H9 (cell line): ENCODE data around the gene CACNA1D. TPM values are rescaled to one million over a fixed set of nuclear protein-coding genes. Genes with fewer than 3 reads are reported as not detected.

Experiments
- DNase-seq: peaks from one replicate; pipeline ENCODE4 v3.0.0-alpha.2; 2017
- H2AFZ ChIP-seq: one replicate; pipeline ENCODE4 v1.6.1; 2013; ENCODE audit warnings: mild to moderate bottlenecking, low read length, control low read depth, moderate library complexity
- H2AK5ac ChIP-seq: 2 replicates; pipeline ENCODE4 v1.6.1; 2013; ENCODE audit warnings: low read length, control low read depth, mixed read lengths; ENCODE audit not compliant: insufficient read length
- H2BK120ac ChIP-seq: one replicate; pipeline ENCODE4 v1.6.1; 2013; ENCODE audit warnings: low read depth, mild to moderate bottlenecking, low read length, control low read depth, inconsistent platforms; ENCODE audit not compliant: poor library complexity, severe bottlenecking
- H2BK12ac ChIP-seq: 2 replicates; pipeline ENCODE4 v1.6.1; 2013; ENCODE audit warnings: low read length, control low read depth, mixed read lengths, low read depth; ENCODE audit not compliant: insufficient read length
- H2BK15ac ChIP-seq: 2 replicates; pipeline ENCODE4 v1.6.1; 2013; ENCODE audit warnings: low read depth, low read length, control low read depth
- H2BK20ac ChIP-seq: one replicate; pipeline ENCODE4 v1.6.1; 2013; ENCODE audit warnings: low read depth, mild to moderate bottlenecking, low read length, control low read depth, inconsistent platforms; ENCODE audit not compliant: poor library complexity, severe bottlenecking
- H2BK5ac ChIP-seq: 2 replicates; pipeline ENCODE4 v1.6.1; 2013; ENCODE audit warnings: low read length, control low read depth, mixed read lengths; ENCODE audit not compliant: insufficient read length
- H3K14ac ChIP-seq: 2 replicates; pipeline ENCODE4 v1.6.1; 2013; ENCODE audit warnings: low read length, control low read depth; ENCODE audit not compliant: insufficient read depth
- H3K18ac ChIP-seq: 2 replicates; pipeline ENCODE4 v1.6.1; 2013; ENCODE audit warnings: low read depth, mild to moderate bottlenecking, mixed read lengths, low read length, control low read depth; ENCODE audit not compliant: insufficient read length
- H3K23ac ChIP-seq: 2 replicates; pipeline ENCODE4 v1.6.1; 2013; ENCODE audit warnings: low read length, control low read depth, mixed read lengths, low read depth; ENCODE audit not compliant: insufficient read length
- H3K23me2 ChIP-seq: 2 replicates; pipeline ENCODE4 v1.6.1; 2013; ENCODE audit warnings: low read depth, mild to moderate bottlenecking, mixed read lengths, low read length, control low read depth; ENCODE audit not compliant: insufficient read length, poor library complexity, severe bottlenecking
- H3K27ac ChIP-seq: 2 replicates; pipeline ENCODE4 v1.5.1; 2013; ENCODE audit warnings: low read length, control low read depth, mixed read lengths, low read depth; ENCODE audit not compliant: insufficient read length
- H3K27me3 ChIP-seq: 2 replicates; pipeline ENCODE4 v1.6.1; 2013; ENCODE audit warnings: low read length, control low read depth, inconsistent platforms; ENCODE audit not compliant: insufficient read depth
- H3K4ac ChIP-seq: 2 replicates; pipeline ENCODE4 v1.6.1; 2013; ENCODE audit warnings: low read depth, mild to moderate bottlenecking, control low read depth, inconsistent platforms, low read length, moderate library complexity
- H3K4me1 ChIP-seq: 2 replicates; pipeline ENCODE4 v1.6.1; 2013; ENCODE audit warnings: low read length, control low read depth, inconsistent platforms; ENCODE audit not compliant: insufficient read depth
- H3K4me2 ChIP-seq: 2 replicates; pipeline ENCODE4 v1.6.1; 2013; ENCODE audit warnings: low read length, control low read depth, mixed read lengths; ENCODE audit not compliant: insufficient read length, insufficient read depth
- H3K56ac ChIP-seq: 2 replicates; pipeline ENCODE4 v1.6.1; 2013; ENCODE audit warnings: low read depth, mild to moderate bottlenecking, mixed read lengths, low read length, control low read depth; ENCODE audit not compliant: insufficient read length
- H3K79me1 ChIP-seq: 2 replicates; pipeline ENCODE4 v1.6.1; 2013; ENCODE audit warnings: low read depth, mild to moderate bottlenecking, moderate library complexity, low read length, control low read depth, inconsistent platforms; ENCODE audit not compliant: insufficient read depth, poor library complexity, severe bottlenecking
- H3K79me2 ChIP-seq: 2 replicates; pipeline ENCODE4 v1.6.1; 2013; ENCODE audit warnings: low read length, control low read depth, inconsistent platforms; ENCODE audit not compliant: insufficient read depth
- H3K9ac ChIP-seq: 2 replicates; pipeline ENCODE4 v1.6.1; 2013; ENCODE audit warnings: low read length, control low read depth, mixed read lengths; ENCODE audit not compliant: insufficient read length; ENCODE audit errors: extremely low read depth
- H3K9me3 ChIP-seq: one replicate; pipeline ENCODE4 v1.6.1; 2013; ENCODE audit warnings: low read depth, low read length, inconsistent platforms; ENCODE audit not compliant: control insufficient read depth
- H3T11ph ChIP-seq: one replicate; pipeline ENCODE4 v1.6.1; 2013; ENCODE audit warnings: mild to moderate bottlenecking, low read length, control low read depth, inconsistent platforms
- H4K20me1 ChIP-seq: one replicate; pipeline ENCODE4 v1.6.1; 2013; ENCODE audit not compliant: control insufficient read depth, insufficient read length, insufficient read depth
- H4K5ac ChIP-seq: 2 replicates; pipeline ENCODE4 v1.6.1; 2013; ENCODE audit warnings: low read depth, mild to moderate bottlenecking, mixed read lengths, low read length, control low read depth; ENCODE audit not compliant: insufficient read length
- H4K8ac ChIP-seq: replicated peaks from 2 replicates; pipeline ENCODE4 v1.6.1; 2013; ENCODE audit warnings: low read length, control low read depth, mixed read lengths, low read depth; ENCODE audit not compliant: insufficient read length
- H4K91ac ChIP-seq: 2 replicates; pipeline ENCODE4 v1.6.1; 2013; ENCODE audit warnings: low read depth, mild to moderate bottlenecking, moderate library complexity, mixed read lengths, low read length, control low read depth; ENCODE audit not compliant: insufficient read length
- H3K27ac Mint-ChIP-seq, 3 experiments: 2 replicates in 2 of 3; 3 replicates in 1 of 3; pipeline ENCODE4 v1.8.0; 2020 to 2021; ENCODE audit warnings: mixed read lengths in 3 of 3, mild to moderate bottlenecking in 1 of 3, moderate library complexity in 1 of 3
- H3K27me3 Mint-ChIP-seq: 2 replicates; pipeline ENCODE4 v1.8.0; 2021; ENCODE audit warnings: low read depth, mild to moderate bottlenecking, moderate library complexity, mixed read lengths
- H3K36me3 Mint-ChIP-seq, 3 experiments: 2 replicates in 2 of 3; 3 replicates in 1 of 3; pipeline ENCODE4 v1.8.0; 2020 to 2021; ENCODE audit warnings: low read depth in 3 of 3, mixed read lengths in 3 of 3; ENCODE audit not compliant: insufficient read depth in 1 of 3
- H3K4me1 Mint-ChIP-seq, 2 experiments: 2 replicates each; pipeline ENCODE4 v1.8.0; 2020; ENCODE audit warnings: mixed read lengths in 2 of 2
- H3K4me3 Mint-ChIP-seq, 2 experiments: 2 replicates in 1 of 2; 3 replicates in 1 of 2; pipeline ENCODE4 v1.8.0; 2020 to 2021; ENCODE audit warnings: mild to moderate bottlenecking in 2 of 2, mixed read lengths in 2 of 2, moderate library complexity in 1 of 2
- H3K9me3 Mint-ChIP-seq, 2 experiments: 2 replicates in 1 of 2; 3 replicates in 1 of 2; pipeline ENCODE4 v1.8.0; 2020; ENCODE audit warnings: mild to moderate bottlenecking in 2 of 2, mixed read lengths in 2 of 2, moderate library complexity in 1 of 2
- CTCF ChIP-seq: fragments of 200-600 bp; sonication (generic); conservative IDR thresholded peaks from 3 replicates; pipeline ENCODE4 v1.8.0; 2021; ENCODE audit warnings: antibody characterized with exemption, mild to moderate bottlenecking
- WGBS: extraction: QIAGEN DNeasy Blood & Tissue Kit; methylation state at CpG from one replicate; pipeline ENCODE4 v1.1.7; 2013; ENCODE audit warnings: missing lambda C conversion rate, low lambda C conversion rate, mixed read lengths; ENCODE audit not compliant: insufficient read length; ENCODE audit errors: extremely low coverage; 5-methylcytosine and 5-hydroxymethylcytosine counted together
- total RNA-seq: library from RNA; stranded (reverse); gene quantifications from 2 replicates; pipeline ENCODE4 v1.2.1, GENCODE V29; 2021

Gene CACNA1D
- total RNA-seq, 1 experiment from 2014 or later: 3.5 TPM

GRCh38 chr3:53672981-53673380, 178.6 kb downstream of the CACNA1D start:
- Histone ChIP-seq H3K4me1 (no peaks in the 10 kb centered on the region), H3K79me2 (no peaks in the 10 kb centered on the region), H3K23me2 (no peaks in the 10 kb centered on the region), H2BK20ac (no peak overlapping the region), H3T11ph (no peak overlapping the region), H3K23ac (no peak overlapping the region), H4K20me1 (no peaks in the 10 kb centered on the region), H2BK15ac (no peak overlapping the region), H3K9me3 (no peaks in the 10 kb centered on the region), H3K18ac (no peak overlapping the region), H2AFZ (no peak overlapping the region), H3K9ac (no peak overlapping the region), H3K27me3 (no peaks in the 10 kb centered on the region), H3K4ac (no peak overlapping the region), H3K4me2 (no peak overlapping the region), H2BK12ac (no peak overlapping the region), H3K56ac (no peak overlapping the region), H3K14ac (no peak overlapping the region), H4K91ac (no peak overlapping the region), H4K8ac (no peak overlapping the region), H3K27ac (no peak overlapping the region), H4K5ac (no peak overlapping the region), H2BK5ac (no peak overlapping the region), H2BK120ac (no peak overlapping the region), H3K79me1 (no peaks in the 10 kb centered on the region), H2AK5ac (no peak overlapping the region)
- H3K4me1 Mint-ChIP-seq: peaks cover 0 to 12% of the 10 kb centered on the region in 2 experiments; a peak in 3 of 4 replicates
- no peaks in the 10 kb centered on the region for H3K9me3 Mint-ChIP-seq
- no CpG with 5 or more reads among the region's 5 CpGs for WGBS
- H3K36me3 Mint-ChIP-seq: no peaks in the 10 kb centered on the region
- no peak overlapping the region for H3K27ac Mint-ChIP-seq
- H3K27me3 Mint-ChIP-seq: peaks cover 1% of the 10 kb centered on the region; the same call in 1 of the 2 replicates
- no peak for TF ChIP-seq CTCF
- no peak for DNase-seq
- no peak overlapping the region for H3K4me3 Mint-ChIP-seq
